HG02943 (cell line): Measurements from ENCODE around the gene CAMTA1.

Source experiments
- ATAC-seq: cut with Tn5 transposase; IDR thresholded peaks from one replicate; pipeline ENCODE4 v1.9.1; 2021; ENCODE audit warnings: mild to moderate bottlenecking, low read depth, moderate library complexity; ENCODE audit not compliant: unreplicated experiment

Gene CAMTA1

DNA sequence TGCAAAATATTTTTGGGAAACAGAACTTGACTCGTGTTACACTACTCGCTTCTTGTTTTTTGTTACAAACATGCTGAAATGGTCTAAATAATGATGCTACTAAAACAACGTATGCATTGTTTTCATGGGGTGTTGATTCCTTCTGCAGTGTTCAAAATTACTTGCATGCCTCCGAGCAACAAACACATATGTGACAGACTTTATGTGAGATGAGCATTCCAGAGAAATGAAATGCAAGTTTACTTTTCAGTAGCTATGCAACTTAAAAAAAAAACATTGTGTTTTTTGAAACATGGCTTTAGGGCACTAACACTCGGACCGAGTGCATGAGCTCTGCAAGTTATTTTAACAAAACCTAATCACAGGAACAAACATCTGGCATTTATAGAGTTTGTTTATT is 84.8 kb downstream of the CAMTA1 start:
- no peak for ATAC-seq

DNA sequence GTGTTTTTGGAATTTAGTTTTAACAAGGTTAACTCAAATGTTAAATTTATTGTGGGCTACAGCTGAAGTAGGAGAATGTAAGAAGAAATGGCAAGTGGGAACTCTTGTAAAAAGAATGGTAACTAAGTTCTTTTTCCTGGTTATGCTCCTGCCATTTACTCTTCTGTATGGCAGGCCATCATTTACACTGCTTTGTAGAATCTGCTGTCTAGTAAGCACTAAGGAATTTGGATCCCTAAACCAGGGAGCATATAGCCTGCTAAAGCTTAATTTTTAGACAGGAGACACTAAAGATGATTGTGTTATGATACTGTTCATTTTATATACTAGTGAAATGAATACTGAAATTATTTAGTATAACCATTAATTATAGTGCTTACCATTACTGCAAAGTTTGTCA is 85.3 kb downstream of the CAMTA1 start:
- no peak for ATAC-seq

DNA sequence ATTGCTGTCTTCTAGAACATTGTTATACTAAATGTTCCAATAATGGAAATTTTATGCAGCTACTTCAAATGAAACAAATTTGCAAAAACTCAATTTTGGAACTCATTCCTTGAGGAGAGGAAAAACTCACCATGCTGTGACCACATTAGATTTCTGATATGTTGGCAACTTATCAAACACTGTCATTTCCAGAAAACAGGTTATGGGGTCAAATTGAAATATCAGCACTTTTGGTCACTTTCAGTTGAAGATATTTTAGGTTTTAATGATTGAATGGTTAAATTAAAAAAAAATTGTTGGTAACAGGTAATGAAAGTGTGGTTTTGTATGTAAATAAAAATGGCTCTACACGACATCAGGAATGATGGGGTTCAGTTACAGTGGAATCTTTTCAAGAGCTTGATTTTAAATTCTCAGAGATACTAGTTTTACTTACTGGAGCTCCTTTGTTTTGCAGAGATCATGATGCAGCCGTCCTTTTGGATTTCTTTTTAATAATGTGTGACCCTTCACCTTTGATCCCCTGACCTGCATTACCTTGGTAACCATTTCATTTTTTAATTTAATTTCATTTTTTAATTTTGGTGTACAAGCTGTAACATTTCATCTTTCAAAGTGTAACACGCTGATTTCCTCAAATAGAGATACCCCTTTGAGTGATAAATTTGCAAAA is 86.2 kb downstream of the CAMTA1 start:
- no peak for ATAC-seq

DNA sequence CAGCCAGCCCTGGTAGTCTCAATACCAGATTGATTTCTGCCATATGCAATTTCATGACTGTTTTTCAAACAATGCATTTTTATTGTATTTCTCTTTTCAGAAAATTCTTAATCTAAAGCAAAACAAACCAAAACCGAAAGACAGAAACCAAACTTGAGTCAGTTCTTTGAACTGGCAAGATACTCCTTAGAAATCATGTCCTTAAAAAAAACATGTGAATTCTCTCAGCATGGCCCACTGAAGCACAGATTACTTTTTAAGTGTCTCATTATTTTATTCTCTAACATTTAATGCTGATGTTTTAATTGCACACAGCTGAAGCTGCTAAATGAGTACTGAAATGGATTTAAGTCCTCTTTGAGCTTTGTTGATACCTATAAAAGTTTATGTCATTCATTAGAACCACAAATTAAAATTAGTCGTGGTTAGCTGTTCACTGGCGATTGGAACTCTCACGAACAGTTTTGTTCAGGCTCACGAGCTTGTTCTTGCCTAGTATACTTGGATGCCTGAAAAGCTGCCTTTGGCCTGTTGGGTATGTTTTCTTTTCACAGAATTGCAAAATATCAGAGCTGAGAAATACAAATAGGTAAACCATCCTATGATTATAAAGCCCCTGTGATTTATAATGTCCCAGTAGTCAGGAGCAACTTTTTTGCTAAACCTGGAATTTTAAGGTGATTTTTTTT is 87.5 kb downstream of the CAMTA1 start:
- no peak for ATAC-seq

DNA sequence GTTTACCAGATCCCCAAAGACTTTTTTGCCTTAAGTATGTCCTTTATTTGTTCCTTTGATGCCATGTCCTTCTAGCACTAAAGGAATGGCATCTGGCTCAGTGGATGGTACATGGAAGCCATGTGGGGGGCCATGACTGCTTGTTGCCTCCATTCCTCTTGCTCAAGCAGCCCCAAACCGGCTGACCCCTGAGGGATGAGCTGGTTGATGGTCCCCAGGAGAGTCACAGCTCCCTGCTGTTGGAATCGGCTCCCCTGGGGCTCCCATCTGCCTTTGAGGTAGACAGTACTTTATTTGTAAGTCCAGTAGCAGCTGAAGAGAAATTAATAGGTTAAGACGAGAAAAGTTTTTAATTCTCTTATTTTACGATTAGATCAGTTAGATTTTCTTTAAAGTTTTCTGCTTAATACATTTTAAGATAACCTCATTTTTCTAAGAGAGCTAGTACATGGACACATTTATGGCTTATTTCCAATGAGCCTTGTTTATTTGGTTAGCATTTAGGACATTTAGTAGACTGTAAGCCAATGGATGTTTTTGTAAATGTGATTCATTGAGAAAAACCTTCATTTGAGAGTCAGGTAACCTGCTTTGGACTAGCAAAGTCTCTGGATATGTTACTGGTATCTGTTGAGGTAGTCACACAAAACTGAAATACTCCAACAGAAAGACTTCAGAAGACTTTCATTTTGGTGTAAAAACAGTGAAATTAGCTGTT is 88.2 kb downstream of the CAMTA1 start:
- ATAC-seq: no peak

DNA sequence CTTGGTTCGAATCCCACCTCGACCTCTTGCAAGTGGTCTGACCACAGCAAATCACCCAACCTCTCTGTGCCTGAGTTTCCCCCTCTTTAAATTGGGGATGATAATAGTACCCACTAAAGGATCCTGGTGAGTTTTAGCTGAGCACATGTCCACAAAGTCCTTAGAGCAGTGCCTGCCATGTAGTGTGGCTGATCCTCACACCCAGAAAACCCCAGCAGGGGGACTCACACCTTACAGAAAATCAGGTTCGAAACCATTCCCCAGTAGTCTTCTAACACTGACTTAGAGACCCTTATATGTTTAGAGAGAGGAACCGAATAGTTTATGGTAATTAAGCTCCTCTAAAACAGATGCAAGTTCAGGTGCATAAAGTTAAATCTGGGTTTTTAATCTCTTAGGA is 89.0 kb downstream of the CAMTA1 start:
- ATAC-seq: no peak

- ATAC-seq: no peak
Observed at GRCh38 chr1:6880951-6881690, 95.9 kb downstream of the CAMTA1 start.

DNA sequence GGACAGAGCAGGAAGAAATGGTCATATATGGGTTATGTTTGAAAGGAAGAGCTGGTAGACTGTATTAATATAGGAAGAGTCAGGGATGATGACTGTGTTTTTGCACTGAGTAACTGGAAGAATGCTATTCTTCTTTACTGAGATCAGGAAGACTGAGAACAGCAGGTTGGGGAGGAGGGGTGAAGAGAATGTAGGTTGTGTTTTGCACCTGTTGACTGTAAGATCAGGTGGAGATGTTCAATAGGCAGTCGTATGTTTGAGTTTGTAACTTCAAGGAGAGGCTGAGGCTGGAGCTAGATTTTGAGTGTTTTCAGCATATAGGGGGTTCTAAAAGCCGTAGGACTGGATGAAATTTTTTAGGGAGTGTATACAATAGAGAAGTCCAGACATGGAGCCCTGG is 97.2 kb downstream of the CAMTA1 start:
- ATAC-seq: no peak

- ATAC-seq: no peak
Observed at GRCh38 chr1:6884652-6885153, 99.4 kb downstream of the CAMTA1 start.

DNA sequence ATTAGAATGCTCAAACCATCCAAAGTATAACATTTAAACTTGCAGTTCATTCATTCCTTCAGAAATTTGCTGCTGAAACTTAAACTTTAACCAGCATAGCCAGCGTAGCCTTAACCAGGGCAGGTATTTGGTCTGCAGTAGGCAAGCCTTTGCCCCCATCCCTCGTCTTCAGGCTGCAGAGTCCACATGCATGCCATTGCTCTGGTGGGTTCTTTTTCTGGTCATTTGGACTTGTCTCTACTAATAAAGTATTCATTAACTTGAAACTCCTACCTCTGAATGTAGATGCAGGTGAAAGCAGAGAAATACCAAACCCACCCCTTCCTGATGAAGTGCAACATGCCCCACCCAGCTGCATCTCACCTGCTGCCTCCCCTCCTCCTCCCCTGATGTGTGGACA is 100.2 kb downstream of the CAMTA1 start:
- no peak for ATAC-seq

DNA sequence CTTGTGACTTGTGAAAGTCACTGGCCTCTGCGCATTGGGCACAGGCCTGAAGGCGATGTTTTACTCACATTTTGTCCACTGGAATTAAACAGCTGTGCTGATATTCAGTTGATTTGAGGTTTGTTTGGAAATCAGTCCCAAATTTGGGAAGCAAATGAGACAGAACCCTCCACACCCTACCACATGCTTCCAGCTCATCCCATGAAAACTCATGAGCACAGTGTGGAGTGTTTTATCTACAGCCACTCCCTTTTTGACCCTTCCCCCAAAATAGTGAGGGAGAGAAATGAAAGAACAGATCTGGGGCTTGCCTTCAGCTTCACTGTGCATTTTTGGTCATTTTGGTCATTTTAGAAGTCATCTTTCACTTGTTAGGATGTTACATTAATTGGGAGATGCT is 101.3 kb downstream of the CAMTA1 start:
- no peak for ATAC-seq

GRCh38 chr1:6888268-6888667 is 103.0 kb downstream of the CAMTA1 start:
- ATAC-seq: no peak

DNA sequence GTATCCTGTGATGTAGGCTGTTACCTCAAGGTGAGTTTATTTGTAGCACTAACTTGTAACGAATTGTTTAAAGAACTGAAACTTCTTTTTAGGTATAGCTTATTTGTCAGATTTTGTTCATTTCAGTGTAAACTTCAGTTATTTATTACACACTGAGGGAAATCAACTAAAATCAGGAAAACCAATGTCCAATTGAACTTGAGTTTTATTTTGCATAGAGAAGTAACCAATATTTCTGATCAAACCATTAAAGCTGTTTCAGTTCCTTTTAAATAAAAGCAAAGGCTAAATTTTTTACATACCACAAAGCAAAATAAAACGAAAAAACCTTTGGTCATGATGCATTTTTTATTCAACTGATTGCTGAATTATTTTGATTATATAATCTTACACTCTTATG is 103.6 kb downstream of the CAMTA1 start:
- ATAC-seq: no peak

- no peak for ATAC-seq
Observed at GRCh38 chr1:6889875-6890480, 104.7 kb downstream of the CAMTA1 start.

GRCh38 chr1:6890686-6891085 is 105.4 kb downstream of the CAMTA1 start:
- no peak for ATAC-seq

- ATAC-seq: no peak
Observed at GRCh38 chr1:6891781-6892579, 106.7 kb downstream of the CAMTA1 start.

DNA sequence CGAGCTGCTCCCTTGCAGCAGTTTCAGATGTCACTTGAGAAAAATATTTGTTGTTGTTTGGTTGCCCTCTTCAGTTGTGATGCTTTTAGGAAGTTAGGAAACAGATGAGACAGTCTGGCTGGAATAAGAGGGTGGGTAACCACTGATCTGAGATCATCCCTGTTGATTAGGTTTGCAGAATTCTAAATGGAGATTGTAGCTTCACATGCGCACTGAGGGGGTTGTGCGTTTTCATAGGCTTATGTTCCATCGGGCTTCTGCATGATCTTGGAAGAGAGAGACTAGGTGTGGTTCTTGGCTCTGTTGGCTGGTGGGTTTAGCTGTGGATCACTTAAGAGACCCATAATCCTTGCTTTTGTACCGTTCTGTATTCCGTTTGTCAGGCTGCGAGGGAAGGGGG is 108.1 kb downstream of the CAMTA1 start:
- no peak for ATAC-seq

GRCh38 chr1:6897138-6897537 is 111.9 kb downstream of the CAMTA1 start:
- ATAC-seq: no peak

DNA sequence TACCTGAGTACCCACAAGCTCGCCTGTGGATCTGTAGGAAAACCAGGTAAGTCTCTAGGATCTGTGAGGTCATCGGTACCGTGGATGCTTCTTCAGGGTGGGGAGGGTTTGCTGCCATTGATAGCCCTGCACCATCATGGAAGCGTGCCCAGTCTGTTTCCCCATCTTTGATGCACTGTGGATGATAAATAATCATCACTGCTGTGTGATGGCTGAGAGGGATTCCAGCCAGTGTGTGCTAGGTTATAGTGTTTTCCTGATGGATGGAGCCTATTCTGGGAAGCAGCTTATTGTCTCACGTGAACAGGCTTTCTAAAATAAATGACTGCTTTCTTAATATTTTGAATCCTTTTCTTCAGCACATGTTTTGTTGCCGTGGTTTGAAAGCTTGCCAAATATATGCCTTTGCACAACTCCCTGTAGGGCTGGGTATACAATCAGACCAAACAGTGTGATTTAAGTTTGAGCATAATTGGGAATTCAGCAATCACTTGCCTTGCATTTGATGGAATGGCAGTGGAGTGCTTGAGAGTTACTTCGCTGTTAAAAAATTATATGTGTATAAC is 113.8 kb downstream of the CAMTA1 start:
- no peak for ATAC-seq
